IPS DF 6.9 (cell line): ENCODE results near the gene CCND3.

ENCODE experiments used
- DNase-seq: peaks from one replicate; pipeline ENCODE4 v3.0.0-alpha.2; 2013; ENCODE audit warnings: low read depth, low spot score
- H3K27ac ChIP-seq: one replicate; pipeline ENCODE4 v1.5.1; 2013; ENCODE audit warnings: low read length, control low read depth
- H3K27me3 ChIP-seq: 2 replicates; pipeline ENCODE4 v1.6.1; 2013; ENCODE audit warnings: mild to moderate bottlenecking, low read length; ENCODE audit not compliant: control insufficient read depth, insufficient read depth
- H3K36me3 ChIP-seq: 2 replicates; pipeline ENCODE4 v1.6.1; 2013; ENCODE audit warnings: low read length; ENCODE audit not compliant: control insufficient read depth, insufficient read depth
- H3K4me1 ChIP-seq: 2 replicates; pipeline ENCODE4 v1.6.1; 2013; ENCODE audit warnings: low read length; ENCODE audit not compliant: control insufficient read depth, insufficient read depth
- H3K4me3 ChIP-seq: 2 replicates; pipeline ENCODE4 v1.5.1; 2013; ENCODE audit warnings: mild to moderate bottlenecking, low read length
- H3K9me3 ChIP-seq: 2 replicates; pipeline ENCODE4 v1.6.1; 2013; ENCODE audit warnings: low read length, inconsistent platforms; ENCODE audit not compliant: control insufficient read depth, insufficient read depth
- WGBS: extraction: QIAGEN DNeasy Blood & Tissue Kit; methylation state at CpG from one replicate; pipeline ENCODE4 v1.1.7; 2013; ENCODE audit warnings: mixed read lengths, missing lambda C conversion rate; ENCODE audit not compliant: insufficient read length, insufficient coverage; 5-methylcytosine and 5-hydroxymethylcytosine counted together

Gene CCND3

DNA sequence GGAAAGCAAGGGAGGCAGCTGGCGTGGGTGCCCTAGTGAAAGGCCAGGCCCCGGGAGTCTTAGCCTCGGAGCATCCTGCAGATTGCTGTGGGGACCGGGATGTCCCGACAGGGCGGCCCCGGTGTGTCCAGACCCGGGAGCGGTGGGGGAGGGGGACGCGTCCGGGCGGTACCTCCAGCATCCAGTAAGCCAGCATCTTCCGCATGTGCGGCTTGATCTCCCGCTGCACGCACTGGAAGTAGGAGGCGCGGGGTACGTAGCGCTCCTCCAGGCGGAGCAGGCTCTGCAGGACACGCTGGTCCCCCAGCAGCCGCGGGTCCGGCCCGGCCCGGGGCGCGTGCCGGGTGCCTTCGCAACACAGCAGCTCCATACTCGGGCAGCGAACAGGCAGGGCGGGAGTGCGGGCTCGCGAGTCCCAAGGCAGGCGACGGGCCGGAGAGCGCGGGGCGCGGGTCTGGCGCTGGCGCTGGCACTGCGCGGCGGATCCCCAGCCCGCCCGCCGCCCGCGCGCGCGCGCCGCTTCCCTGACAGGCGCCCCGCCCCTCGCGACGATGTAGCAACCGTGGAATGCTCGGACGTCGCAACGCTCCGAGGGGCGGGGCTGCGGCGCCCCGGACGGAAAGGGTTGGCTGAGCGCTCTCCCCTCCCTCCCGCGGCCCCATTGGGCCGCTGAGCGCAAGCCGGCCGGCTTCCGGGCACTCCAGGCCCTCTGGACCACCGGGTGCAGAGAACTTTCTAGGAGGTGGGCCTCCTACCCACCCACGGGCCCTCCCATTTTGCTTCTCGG is at the start of gene CCND3:
CCND3 (minus strand) TSS at position 529 of the 787 bp plus-strand sequence; CDS start at position 370, 159 bp downstream.
- Histone ChIP-seq H3K4me1 (peaks cover 14% of the 10 kb centered on the region), H3K36me3 (peaks cover 1% of the 10 kb centered on the region; the same call in 1 of the 2 replicates), H3K4me3 (peak within 1 kb of the TSS; percentile 71), H3K9me3 (no peaks in the 10 kb centered on the region), H3K27ac (no peak within 1 kb of the TSS), H3K27me3 (no peaks in the 10 kb centered on the region)
- WGBS: no CpG with 5 or more reads among the region's 87 CpGs
- no peak for DNase-seq

DNA sequence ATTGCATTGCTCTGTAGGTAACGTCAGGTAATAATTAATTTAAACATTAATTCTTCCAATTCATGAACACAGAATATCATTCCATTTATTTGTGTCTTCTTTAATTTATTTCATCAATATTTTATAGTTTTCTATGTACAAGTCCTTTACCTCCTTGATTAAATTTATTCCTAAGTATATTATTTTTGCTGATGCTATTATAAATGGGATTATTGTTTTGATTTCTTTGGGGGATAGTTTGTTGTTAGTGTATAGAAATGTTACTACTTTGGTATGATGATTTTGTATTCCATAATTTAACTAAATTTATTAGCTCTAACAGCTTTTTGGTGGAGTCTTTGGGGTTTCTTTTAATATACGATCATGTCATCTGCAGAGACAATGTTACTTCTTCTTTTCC is 44.7 kb upstream of the CCND3 start:
- no peak overlapping the region for H3K4me3 ChIP-seq
- H3K27me3 ChIP-seq: no peaks in the 10 kb centered on the region
- no peak overlapping the region for H3K27ac ChIP-seq
- no peak for DNase-seq
- no peaks in the 10 kb centered on the region for H3K36me3 ChIP-seq
- H3K4me1 ChIP-seq: no peaks in the 10 kb centered on the region
- H3K9me3 ChIP-seq: no peaks in the 10 kb centered on the region
- no CpG with 5 or more reads among the region's 2 CpGs for WGBS

GRCh38 chr6:41984623-41985022 is 43.0 kb upstream of the CCND3 start:
- no peak for DNase-seq

DNA sequence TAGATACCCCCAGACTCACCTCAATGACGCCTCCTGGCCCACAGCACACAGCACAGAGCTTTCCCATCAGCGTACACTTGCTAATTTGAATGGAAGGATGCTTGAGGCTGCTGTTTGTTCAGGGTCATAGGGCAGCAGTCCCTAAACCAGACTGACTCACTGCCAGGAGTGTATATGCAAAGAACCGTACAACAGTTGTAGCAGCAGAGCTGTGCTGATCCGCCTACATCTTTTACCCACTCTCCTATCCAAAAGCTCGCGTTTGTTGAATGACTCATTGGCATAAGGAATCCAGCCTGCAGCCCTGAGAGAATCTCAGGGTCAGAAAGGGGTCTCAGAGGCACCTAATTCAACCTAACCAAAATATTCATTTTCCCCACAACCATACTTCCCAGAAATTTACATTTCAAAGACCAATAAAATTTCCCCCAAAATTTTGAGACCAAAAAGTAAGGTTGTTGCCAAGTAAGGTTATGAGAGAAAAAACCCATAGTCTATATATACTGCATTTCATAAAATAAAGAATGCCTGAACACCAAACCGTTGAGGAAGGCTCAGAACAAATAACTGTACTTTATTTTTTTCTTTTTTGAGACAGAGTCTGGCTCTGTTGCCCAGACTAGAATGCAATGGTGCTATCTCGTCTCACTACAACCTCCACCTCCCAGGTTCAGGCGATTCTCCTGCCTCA is 35.3 kb upstream of the CCND3 start:
- Histone ChIP-seq H3K36me3 (no peaks in the 10 kb centered on the region), H3K9me3 (no peaks in the 10 kb centered on the region), H3K27ac (no peak overlapping the region), H3K27me3 (no peaks in the 10 kb centered on the region), H3K4me3 (no peak overlapping the region), H3K4me1 (no peaks in the 10 kb centered on the region)
- WGBS: no CpG with 5 or more reads among the region's 9 CpGs
- DNase-seq: no peak

More at GRCh38 chr6:41984623-41985022, 43.0 kb upstream of the CCND3 start:
- Histone ChIP-seq H3K36me3 (no peaks in the 10 kb centered on the region), H3K27me3 (no peaks in the 10 kb centered on the region), H3K4me1 (no peaks in the 10 kb centered on the region), H3K4me3 (no peak overlapping the region), H3K27ac (no peak overlapping the region), H3K9me3 (no peaks in the 10 kb centered on the region)
- WGBS: no CpG with 5 or more reads among the region's 4 CpGs

DNA sequence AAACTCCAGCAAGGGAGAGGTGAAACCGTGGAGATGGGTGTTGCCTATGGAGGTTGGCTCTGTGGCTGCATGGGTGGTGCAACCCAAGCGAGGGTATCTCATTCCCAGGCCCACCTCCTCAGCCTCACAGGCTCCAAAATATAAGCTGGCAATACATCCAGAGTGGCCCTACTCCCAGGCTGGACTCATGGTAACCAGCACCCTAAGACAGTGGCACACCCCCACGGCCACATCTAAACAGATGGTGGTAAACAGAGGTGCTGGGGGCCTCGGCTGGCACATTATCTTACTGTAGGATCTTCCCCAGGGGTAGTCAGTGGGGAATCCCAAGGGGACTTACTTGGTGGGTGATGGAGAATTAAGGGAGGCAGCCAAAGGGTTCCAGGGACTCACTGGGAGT is 33.7 kb upstream of the CCND3 start:
- Histone ChIP-seq H3K27me3 (no peaks in the 10 kb centered on the region), H3K36me3 (no peaks in the 10 kb centered on the region), H3K9me3 (no peaks in the 10 kb centered on the region), H3K27ac (no peak overlapping the region), H3K4me3 (no peak overlapping the region), H3K4me1 (no peaks in the 10 kb centered on the region)
- WGBS: no CpG with 5 or more reads among the region's 4 CpGs
- no peak for DNase-seq

DNA sequence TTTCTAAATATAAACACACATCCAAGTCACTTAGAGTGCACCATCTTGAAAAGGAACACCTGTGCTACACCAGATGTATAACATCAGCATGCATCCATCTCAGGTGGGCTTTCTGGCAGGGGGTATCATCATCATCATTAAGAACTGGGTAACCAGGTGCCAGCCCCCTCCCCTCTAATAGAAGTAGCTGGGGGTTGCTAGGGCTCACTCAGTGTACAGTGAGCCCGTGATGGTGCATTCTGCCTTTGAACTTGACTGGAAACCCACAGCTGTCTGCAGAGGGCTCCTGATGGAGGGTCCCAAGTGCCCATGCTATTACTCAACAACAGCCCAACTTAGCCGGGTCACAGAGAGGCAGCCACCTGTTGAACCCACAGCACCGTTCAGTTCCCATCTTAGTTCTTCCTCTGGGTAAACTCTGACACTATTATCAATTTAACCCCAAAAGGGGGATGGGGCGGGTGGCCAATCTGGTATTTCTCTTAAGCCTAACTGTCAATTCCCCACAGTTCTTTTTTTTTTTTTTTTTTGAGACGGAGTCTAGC is 32.7 kb upstream of the CCND3 start:
- Histone ChIP-seq H3K27me3 (no peaks in the 10 kb centered on the region), H3K4me3 (no peak overlapping the region), H3K9me3 (no peaks in the 10 kb centered on the region), H3K36me3 (no peaks in the 10 kb centered on the region), H3K4me1 (no peaks in the 10 kb centered on the region), H3K27ac (no peak overlapping the region)
- DNase-seq: no peak
- no CpG with 5 or more reads among the region's 5 CpGs for WGBS

DNA sequence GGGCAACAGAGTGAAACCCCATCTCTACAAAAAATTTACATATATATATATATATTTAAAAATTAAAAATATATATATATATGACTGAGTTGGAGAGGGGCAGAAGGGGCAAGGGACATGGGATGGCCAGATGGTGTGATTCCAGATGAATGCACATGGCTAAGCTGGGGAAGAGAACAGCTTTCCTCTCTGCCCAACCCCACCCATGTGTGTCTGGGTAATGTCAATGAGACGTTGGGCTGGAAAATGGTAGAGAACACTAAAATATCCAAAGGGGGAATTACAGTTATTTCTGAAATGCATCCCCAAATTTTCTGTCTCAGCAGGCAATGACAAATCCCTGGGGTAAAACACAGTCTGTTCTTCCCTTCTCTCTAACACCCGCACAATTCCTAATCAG is 31.2 kb upstream of the CCND3 start:
- no peaks in the 10 kb centered on the region for H3K9me3 ChIP-seq
- no peaks in the 10 kb centered on the region for H3K36me3 ChIP-seq
- H3K4me3 ChIP-seq: no peak overlapping the region
- WGBS: 100% methylated on average over 1 of the region's 2 CpGs
- DNase-seq: no peak
- no peaks in the 10 kb centered on the region for H3K27me3 ChIP-seq
- H3K4me1 ChIP-seq: no peaks in the 10 kb centered on the region
- no peak overlapping the region for H3K27ac ChIP-seq

GRCh38 chr6:41970436-41970846 is 28.8 kb upstream of the CCND3 start:
- no CpG with 5 or more reads among the region's 4 CpGs for WGBS
- no peak overlapping the region for H3K27ac ChIP-seq
- H3K27me3 ChIP-seq: no peaks in the 10 kb centered on the region
- no peaks in the 10 kb centered on the region for H3K36me3 ChIP-seq
- no peak for DNase-seq
- H3K9me3 ChIP-seq: no peaks in the 10 kb centered on the region
- H3K4me3 ChIP-seq: no peak overlapping the region
- H3K4me1 ChIP-seq: no peaks in the 10 kb centered on the region; the same call in 1 of the 2 replicates

DNA sequence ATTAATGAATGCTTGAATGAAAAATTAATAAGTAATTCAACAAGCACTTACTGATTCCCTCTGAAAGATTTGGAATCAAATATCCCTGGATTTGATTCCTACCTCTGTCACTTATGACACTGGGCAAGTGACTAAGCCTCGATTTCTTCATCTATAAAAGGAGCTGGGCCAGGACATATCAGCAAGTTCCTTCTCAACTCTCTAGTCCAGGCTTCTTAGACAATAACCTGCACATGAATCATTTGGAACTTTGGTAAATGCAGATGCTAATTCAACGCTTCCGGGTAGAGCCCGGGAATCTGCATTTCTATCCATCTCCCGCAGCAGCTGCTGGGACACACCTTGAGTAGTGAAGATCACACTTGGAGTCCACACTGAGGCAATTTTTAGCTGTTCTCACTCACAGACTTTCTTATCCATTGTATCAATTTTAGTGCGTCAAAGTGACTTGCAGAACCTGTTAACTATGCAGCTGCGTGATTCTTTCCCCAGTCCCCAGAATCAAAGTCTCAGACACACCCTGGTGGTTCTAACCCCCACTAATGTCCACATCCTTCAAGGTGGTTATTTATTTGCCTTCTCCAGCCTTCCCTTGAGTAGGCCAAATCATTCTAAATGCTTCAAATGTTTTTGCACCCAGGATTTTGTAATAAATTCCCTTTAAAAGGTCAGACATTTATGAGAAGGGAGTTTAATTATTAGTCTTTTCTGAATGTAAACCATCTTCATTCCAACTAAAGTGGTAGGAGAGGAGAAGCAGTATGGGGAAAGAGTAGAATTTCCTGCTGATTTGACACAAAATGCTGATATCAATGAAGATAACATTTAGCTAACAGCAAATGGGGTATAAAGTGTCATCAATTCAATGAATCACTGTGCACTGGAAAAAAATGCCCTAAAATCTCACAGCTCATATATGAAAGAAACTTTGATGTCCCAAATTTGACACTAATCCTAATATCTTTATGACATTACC is 26.0 kb upstream of the CCND3 start:
- no peaks in the 10 kb centered on the region for H3K9me3 ChIP-seq
- H3K4me3 ChIP-seq: no peak overlapping the region
- H3K4me1 ChIP-seq: peaks cover 9% of the 10 kb centered on the region
- no CpG with 5 or more reads among the region's 7 CpGs for WGBS
- no peaks in the 10 kb centered on the region for H3K36me3 ChIP-seq
- H3K27me3 ChIP-seq: no peaks in the 10 kb centered on the region
- no peak overlapping the region for H3K27ac ChIP-seq
- DNase-seq: no peak

- Histone ChIP-seq H3K27me3 (no peaks in the 10 kb centered on the region), H3K9me3 (no peaks in the 10 kb centered on the region), H3K27ac (no peak overlapping the region), H3K4me3 (no peak overlapping the region), H3K36me3 (no peaks in the 10 kb centered on the region), H3K4me1 (peaks cover 9% of the 10 kb centered on the region)
- no CpG with 5 or more reads among the region's 4 CpGs for WGBS
- DNase-seq: no peak
Observed at GRCh38 chr6:41966961-41967311, 25.3 kb upstream of the CCND3 start.
